Cerebellar nuclear complex (tissue), 1 donor: ENCODE data around the gene FST.

Experiments
- DNase-seq, 2 experiments: peaks; one replicate each; lab custom pipeline; 2025; lab: John Stamatoyannopoulos, UW

FST gene

DNA sequence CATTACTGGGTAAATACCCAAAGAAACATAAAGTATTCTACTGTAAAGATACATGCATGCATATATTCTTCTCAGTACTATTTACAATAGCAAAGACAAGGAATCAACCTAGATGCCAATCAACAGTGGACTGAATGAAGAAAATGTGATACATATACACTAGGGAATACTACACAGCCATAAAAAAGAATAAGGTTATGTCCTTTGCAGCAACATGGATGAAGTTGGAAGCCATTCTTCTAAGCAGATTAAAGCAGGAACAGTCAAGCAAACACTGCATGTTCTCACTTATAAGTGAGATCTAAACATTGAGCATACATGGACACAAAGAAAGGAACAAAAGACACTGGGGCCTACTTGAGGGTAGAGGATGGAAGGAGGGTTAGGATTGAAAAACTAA, 40.4 kb downstream of the FST start:
- DNase-seq = no peak
